Inferior parietal cortex (tissue), 1 donor: ENCODE data around the gene HNRNPL.
"Not testable (repeated sequence)": the region's sequence is repeated elsewhere in the genome, so short reads cannot be mapped to it uniquely, and the experiment has no call there.

ENCODE experiments used
- DNase-seq: peaks from one replicate; pipeline ENCODE4 v3.0.0-alpha.2; 2016; ENCODE audit errors: extremely low spot score

The HNRNPL gene

GRCh38 chr19:38830039-38830733 lies 19.6 kb downstream of the HNRNPL start:
- DNase-seq: no peak

GRCh38 chr19:38829203-38829602 lies 20.6 kb downstream of the HNRNPL start:
- DNase-seq: not testable (repeated sequence)

- DNase-seq: no peak
Observed at GRCh38 chr19:38826856-38827551, 22.8 kb downstream of the HNRNPL start.

GRCh38 chr19:38825936-38826335 lies 23.9 kb downstream of the HNRNPL start:
- DNase-seq: not testable (repeated sequence)

- not testable (repeated sequence) for DNase-seq
Observed at GRCh38 chr19:38821230-38821825, 28.5 kb downstream of the HNRNPL start.

- no peak for DNase-seq
Observed at GRCh38 chr19:38819231-38819920, 30.4 kb downstream of the HNRNPL start.

- no peak for DNase-seq
Observed at GRCh38 chr19:38817081-38817480, 32.7 kb downstream of the HNRNPL start.

GRCh38 chr19:38816131-38816750 lies 33.5 kb downstream of the HNRNPL start:
- DNase-seq: no peak

GRCh38 chr19:38815059-38816001 lies 34.5 kb downstream of the HNRNPL start:
- DNase-seq: no peak

GRCh38 chr19:38813932-38814331 lies 35.9 kb downstream of the HNRNPL start:
- not testable (repeated sequence) for DNase-seq

- DNase-seq: no peak
Observed at GRCh38 chr19:38813323-38813722, 36.5 kb downstream of the HNRNPL start.

GRCh38 chr19:38812841-38813320 lies 36.9 kb downstream of the HNRNPL start, which contains the start of gene LGALS4:
LGALS4 (minus strand) TSS chr19:38812945; CDS start chr19:38812886, 59 bp downstream.
- no peak for DNase-seq

GRCh38 chr19:38812009-38812840 lies 37.6 kb downstream of the HNRNPL start:
- no peak for DNase-seq

GRCh38 chr19:38809592-38810252 lies 40.1 kb downstream of the HNRNPL start:
- DNase-seq: no peak

- no peak for DNase-seq
Observed at GRCh38 chr19:38808741-38809140, 41.0 kb downstream of the HNRNPL start.

GRCh38 chr19:38807374-38808098 lies 42.2 kb downstream of the HNRNPL start:
- DNase-seq: not testable (repeated sequence)

GRCh38 chr19:38806371-38806770 lies 43.4 kb downstream of the HNRNPL start:
- DNase-seq: no peak

GRCh38 chr19:38805180-38805579 lies 44.6 kb downstream of the HNRNPL start:
- no peak for DNase-seq
